Measurements from ENCODE around the gene OPALIN. TPM values are rescaled to one million over a fixed set of nuclear protein-coding genes. Genes with fewer than 3 reads are reported as not detected.

The OPALIN gene
- total and polyA plus RNA-seq, 10 of the 15 experiments (the other 5 are each of a cell fraction or from before 2014, with no cell fraction given) = not detected

DNA sequence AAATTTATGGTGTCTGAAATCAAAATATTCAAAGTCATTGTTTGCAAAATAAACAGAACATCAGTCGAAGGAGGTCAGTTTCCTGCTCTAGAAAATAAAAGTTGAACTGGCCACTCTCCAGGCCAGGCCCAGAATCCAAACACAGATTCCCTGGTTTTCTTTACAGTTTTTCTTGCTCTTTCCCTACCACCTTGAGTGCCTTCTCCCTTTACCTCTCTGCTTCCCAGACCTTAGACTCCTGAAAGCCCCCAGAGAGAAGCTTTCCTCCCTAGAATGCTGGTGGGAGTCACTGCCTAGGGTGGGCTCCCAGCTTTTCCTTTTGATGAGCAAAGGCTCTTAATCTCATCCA is 48.5 kb downstream of the OPALIN start:
- no peak overlapping the region for H3K27ac ChIP-seq (ENCODE audit: control insufficient read depth, insufficient read depth)
- TF ChIP-seq CBX3 (IDR thresholded peaks at IDR 0.05; ENCODE audit: borderline replicate concordance, low read depth) (no peak), SMAD5 (IDR thresholded peaks at IDR 0.05; ENCODE audit: low read depth) (no peak), BCL11A (IDR thresholded peaks at IDR 0.05; ENCODE audit: low read depth, low read length) (no peak), ZNF24 (IDR thresholded peaks at IDR 0.05) (no peak), CHD2 (IDR thresholded peaks at IDR 0.05; ENCODE audit: borderline replicate concordance, low read depth, low read length) (no peak), POLR2A (IDR thresholded peaks at IDR 0.05; ENCODE audit: low read depth, low read length) (no peak), KLF5 (IDR thresholded peaks at IDR 0.05; ENCODE audit: partially characterized antibody) (no peak), WRNIP1 (IDR thresholded peaks at IDR 0.05; ENCODE audit: borderline replicate concordance, low read depth, low read length) (no peak), CHD4 (IDR thresholded peaks at IDR 0.05) (no peak), CHD1 (IDR thresholded peaks at IDR 0.05; ENCODE audit: low read depth, low read length) (no peak)
- TF ChIP-seq, protein P1, sequence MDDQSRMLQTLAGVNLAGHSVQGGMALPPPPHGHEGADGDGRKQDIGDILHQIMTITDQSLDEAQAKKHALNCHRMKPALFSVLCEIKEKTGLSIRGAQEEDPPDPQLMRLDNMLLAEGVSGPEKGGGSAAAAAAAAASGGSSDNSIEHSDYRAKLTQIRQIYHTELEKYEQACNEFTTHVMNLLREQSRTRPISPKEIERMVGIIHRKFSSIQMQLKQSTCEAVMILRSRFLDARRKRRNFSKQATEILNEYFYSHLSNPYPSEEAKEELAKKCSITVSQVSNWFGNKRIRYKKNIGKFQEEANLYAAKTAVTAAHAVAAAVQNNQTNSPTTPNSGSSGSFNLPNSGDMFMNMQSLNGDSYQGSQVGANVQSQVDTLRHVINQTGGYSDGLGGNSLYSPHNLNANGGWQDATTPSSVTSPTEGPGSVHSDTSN (IDR thresholded peaks at IDR 0.05; ENCODE audit: insufficient replicate concordance, low read depth, low read length) = no peak
- TF ChIP-seq, protein P2, sequence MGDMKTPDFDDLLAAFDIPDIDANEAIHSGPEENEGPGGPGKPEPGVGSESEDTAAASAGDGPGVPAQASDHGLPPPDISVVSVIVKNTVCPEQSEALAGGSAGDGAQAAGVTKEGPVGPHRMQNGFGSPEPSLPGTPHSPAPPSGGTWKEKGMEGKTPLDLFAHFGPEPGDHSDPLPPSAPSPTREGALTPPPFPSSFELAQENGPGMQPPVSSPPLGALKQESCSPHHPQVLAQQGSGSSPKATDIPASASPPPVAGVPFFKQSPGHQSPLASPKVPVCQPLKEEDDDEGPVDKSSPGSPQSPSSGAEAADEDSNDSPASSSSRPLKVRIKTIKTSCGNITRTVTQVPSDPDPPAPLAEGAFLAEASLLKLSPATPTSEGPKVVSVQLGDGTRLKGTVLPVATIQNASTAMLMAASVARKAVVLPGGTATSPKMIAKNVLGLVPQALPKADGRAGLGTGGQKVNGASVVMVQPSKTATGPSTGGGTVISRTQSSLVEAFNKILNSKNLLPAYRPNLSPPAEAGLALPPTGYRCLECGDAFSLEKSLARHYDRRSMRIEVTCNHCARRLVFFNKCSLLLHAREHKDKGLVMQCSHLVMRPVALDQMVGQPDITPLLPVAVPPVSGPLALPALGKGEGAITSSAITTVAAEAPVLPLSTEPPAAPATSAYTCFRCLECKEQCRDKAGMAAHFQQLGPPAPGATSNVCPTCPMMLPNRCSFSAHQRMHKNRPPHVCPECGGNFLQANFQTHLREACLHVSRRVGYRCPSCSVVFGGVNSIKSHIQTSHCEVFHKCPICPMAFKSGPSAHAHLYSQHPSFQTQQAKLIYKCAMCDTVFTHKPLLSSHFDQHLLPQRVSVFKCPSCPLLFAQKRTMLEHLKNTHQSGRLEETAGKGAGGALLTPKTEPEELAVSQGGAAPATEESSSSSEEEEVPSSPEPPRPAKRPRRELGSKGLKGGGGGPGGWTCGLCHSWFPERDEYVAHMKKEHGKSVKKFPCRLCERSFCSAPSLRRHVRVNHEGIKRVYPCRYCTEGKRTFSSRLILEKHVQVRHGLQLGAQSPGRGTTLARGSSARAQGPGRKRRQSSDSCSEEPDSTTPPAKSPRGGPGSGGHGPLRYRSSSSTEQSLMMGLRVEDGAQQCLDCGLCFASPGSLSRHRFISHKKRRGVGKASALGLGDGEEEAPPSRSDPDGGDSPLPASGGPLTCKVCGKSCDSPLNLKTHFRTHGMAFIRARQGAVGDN (IDR thresholded peaks at IDR 0.05) = no peak
- TF ChIP-seq, protein P3, sequence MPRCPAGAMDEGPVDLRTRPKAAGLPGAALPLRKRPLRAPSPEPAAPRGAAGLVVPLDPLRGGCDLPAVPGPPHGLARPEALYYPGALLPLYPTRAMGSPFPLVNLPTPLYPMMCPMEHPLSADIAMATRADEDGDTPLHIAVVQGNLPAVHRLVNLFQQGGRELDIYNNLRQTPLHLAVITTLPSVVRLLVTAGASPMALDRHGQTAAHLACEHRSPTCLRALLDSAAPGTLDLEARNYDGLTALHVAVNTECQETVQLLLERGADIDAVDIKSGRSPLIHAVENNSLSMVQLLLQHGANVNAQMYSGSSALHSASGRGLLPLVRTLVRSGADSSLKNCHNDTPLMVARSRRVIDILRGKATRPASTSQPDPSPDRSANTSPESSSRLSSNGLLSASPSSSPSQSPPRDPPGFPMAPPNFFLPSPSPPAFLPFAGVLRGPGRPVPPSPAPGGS (IDR thresholded peaks at IDR 0.05; ENCODE audit: borderline replicate concordance, insufficient read depth, low read depth, low read length, poor library complexity, severe bottlenecking) = no peak
- WGBS (ENCODE audit: insufficient coverage, insufficient replicate concordance, low lambda C conversion rate, missing lambda C conversion rate) = 0% methylated on average over 1 of the region's 1 CpG
- H3K9ac ChIP-seq (ENCODE audit: control insufficient read depth, insufficient read depth, low read length) = no peak overlapping the region
- FAIRE-seq (no peak), ATAC-seq (no peak), DNase-seq (ENCODE audit: low read depth, low spot score) (no peak)
- H3K4me3 ChIP-seq = no peak overlapping the region
- ChIA-PET SMC1A (ENCODE audit: uncharacterized antibody, unreplicated experiment) (no interaction called here), POLR2A (no interaction called here), CTCF (interaction anchor here (0.5 to 2.7 kb wide), 3 partner anchors 17 to 119 kb away, joined by 3 to 12 read pairs (median 4); no protein-coding TSS in a partner anchor), RAD21 (ENCODE audit: unreplicated experiment) (no interaction called here)
- no peak overlapping the region for H3K4me2 ChIP-seq (ENCODE audit: control insufficient read depth, insufficient read depth)
- H3K4me1 ChIP-seq (ENCODE audit: control insufficient read depth, insufficient read depth, low read length) = no peaks in the 10 kb centered on the region
- peaks cover 0 to 2% of the 10 kb centered on the region in 2 experiments; a peak in 1 of 4 replicates for H3K27me3 ChIP-seq (replicated peaks in 1 of 2; ENCODE audit: control insufficient read depth in 2 of 2, insufficient read depth in 2 of 2, low read length in 1 of 2)
- no peaks in the 10 kb centered on the region for H3K36me3 ChIP-seq (ENCODE audit: control insufficient read depth in 2 of 2, insufficient read depth in 2 of 2, low read length in 1 of 2)
- no peak overlapping the region for H2AFZ ChIP-seq (ENCODE audit: control insufficient read depth, low read depth, low read length)
- in situ Hi-C loops (cut with MboI) = no loop called here
- H3K9me3 ChIP-seq (replicated peaks; ENCODE audit: control insufficient read depth, insufficient read depth, low read length) = no peaks in the 10 kb centered on the region
- no peaks in the 10 kb centered on the region for H3K79me2 ChIP-seq (ENCODE audit: control insufficient read depth, insufficient read depth, low read length)
- BruUV-seq (replicated peaks) = no TSS peak
- intact Hi-C loops (cut with micrococcal nuclease; ENCODE audit: unreplicated experiment) = no loop called here
- no peaks in the 10 kb centered on the region for H4K20me1 ChIP-seq (ENCODE audit: control insufficient read depth, insufficient read depth)

Measured in GM12878 (cell line).